GDM1 (cell line): Measurements from ENCODE around the gene ARHGAP29.

Source experiments
- DNase-seq: peaks from one replicate; lab custom pipeline; 2025; lab: John Stamatoyannopoulos, UW

The ARHGAP29 gene, protein sequence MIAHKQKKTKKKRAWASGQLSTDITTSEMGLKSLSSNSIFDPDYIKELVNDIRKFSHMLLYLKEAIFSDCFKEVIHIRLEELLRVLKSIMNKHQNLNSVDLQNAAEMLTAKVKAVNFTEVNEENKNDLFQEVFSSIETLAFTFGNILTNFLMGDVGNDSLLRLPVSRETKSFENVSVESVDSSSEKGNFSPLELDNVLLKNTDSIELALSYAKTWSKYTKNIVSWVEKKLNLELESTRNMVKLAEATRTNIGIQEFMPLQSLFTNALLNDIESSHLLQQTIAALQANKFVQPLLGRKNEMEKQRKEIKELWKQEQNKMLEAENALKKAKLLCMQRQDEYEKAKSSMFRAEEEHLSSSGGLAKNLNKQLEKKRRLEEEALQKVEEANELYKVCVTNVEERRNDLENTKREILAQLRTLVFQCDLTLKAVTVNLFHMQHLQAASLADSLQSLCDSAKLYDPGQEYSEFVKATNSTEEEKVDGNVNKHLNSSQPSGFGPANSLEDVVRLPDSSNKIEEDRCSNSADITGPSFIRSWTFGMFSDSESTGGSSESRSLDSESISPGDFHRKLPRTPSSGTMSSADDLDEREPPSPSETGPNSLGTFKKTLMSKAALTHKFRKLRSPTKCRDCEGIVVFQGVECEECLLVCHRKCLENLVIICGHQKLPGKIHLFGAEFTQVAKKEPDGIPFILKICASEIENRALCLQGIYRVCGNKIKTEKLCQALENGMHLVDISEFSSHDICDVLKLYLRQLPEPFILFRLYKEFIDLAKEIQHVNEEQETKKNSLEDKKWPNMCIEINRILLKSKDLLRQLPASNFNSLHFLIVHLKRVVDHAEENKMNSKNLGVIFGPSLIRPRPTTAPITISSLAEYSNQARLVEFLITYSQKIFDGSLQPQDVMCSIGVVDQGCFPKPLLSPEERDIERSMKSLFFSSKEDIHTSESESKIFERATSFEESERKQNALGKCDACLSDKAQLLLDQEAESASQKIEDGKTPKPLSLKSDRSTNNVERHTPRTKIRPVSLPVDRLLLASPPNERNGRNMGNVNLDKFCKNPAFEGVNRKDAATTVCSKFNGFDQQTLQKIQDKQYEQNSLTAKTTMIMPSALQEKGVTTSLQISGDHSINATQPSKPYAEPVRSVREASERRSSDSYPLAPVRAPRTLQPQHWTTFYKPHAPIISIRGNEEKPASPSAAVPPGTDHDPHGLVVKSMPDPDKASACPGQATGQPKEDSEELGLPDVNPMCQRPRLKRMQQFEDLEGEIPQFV

DNA sequence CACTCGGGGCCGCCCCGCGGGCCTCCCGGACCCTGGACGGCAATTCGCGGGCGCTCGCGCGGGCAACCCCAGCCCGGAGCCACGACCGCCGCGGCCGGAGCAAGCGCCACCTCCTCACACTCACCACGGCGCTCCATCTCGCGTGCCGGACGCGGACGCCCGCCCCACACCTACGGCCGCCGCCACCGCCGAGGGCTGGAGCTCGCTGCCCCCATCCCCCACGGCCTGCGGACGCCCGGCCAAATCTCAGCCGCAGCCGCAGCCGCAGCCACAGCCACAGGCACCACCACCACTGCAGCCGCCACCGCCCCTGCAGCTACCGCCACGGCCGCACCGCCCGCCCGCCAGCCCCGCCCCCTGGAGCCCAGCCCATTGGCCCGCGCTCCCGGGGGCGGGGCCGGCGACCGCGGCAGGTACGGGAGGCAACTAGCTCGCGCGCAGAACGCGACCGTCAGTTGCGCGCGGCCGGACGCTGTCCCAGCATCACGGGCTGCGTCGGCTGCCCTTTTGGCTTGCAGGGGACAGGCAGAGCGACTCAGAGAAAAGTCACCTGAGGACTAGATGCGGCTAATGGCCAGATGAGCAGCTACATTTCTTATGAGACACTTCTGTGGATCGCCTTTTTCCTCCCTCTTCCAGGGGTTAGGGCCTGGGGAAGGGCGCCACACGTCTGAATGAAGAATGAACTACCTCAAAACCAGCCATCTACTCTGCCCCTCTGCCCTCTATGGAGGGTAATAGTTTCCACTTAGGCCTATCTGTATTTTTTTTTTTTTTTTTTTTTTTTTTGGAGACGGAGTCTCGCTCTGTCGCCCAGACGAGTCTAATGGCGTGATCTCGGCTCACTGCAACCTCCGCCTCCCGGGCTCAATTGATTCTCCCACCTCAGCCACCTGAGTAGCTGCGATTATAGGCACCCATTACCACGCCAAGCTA, at the start of gene ARHGAP29:
Gene ARHGAP29, minus strand, starts transcription at position 294 of the 936 bp plus-strand sequence. CDS start 5,973 bp downstream, outside the sequence.
- peak; percentile 47 for DNase-seq

DNA sequence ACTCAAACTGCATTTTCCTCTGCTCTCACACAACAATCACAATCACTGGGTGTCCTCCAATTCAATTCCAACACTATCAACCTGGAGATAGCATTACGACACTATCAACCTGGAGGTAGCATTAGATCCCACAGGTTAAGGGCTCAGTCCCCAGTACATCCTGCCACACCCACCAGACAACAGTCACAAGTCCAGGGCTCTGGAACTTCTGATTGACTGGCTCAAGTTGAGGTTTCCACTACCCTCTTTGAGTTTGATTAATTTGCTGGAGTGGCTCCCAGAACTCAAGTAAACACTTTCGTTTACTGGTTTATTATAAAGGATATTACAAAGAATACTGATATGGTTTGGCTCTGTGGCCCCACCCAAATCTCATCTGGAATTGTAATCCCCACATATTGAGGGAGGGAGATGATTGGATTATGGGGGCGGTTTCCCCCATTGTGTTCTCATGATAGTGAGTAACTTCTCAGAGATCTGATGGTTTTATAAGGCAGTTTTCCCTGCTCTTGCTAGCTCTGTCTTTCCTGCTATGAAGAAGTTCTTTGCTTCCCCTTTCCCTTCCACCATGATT, 49.6 kb upstream of the ARHGAP29 start:
- no peak for DNase-seq

- no peak for DNase-seq
These were observed 47.8 kb upstream of the ARHGAP29 start for GRCh38 chr1:94285031-94285654.

DNA sequence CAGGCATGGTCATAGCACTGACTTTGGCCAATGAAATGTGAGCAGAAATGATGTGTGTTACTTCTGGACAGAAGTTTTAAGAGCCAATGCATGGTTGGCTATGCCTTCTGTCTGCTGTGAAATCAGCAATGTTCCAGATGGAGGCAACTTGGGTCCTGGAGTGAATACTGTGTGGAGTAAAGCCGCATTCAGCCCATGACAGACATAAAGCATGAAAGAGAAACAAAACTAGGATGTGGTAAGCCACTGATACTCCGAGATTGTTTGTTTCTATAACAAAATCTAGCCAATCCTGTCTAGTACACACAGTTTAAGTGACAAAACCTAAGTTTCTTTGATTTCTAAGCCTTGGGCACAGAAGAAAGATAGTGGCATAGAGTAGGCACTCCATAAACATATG, 47.1 kb upstream of the ARHGAP29 start:
- DNase-seq = no peak

- DNase-seq = no peak
These were observed 46.1 kb upstream of the ARHGAP29 start for GRCh38 chr1:94283462-94283861.

GRCh38 chr1:94282143-94282711, 44.8 kb upstream of the ARHGAP29 start:
- DNase-seq = no peak

- DNase-seq = no peak
These were observed 44.2 kb upstream of the ARHGAP29 start for GRCh38 chr1:94281361-94282142.

GRCh38 chr1:94280541-94280940, 43.2 kb upstream of the ARHGAP29 start:
- DNase-seq = no peak

DNA sequence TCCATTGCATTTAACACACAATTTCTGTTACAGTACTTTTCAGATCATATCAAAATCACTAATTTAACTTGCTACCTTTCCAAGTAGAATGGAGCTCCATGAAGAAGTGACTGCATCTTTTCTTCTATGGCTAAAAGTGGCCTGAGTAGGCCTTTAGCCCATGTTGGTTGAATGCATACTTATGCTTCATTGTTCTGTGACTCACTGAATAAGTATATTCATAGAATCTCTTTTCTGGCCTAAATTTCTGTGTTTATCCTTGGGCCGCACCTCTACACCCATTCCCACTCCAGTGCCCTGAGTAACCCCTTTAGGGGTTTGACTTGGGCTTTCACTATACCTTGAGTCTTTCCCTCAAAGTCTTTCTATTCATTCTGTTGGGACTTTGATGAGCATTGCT, 42.1 kb upstream of the ARHGAP29 start:
- DNase-seq = no peak

GRCh38 chr1:94279038-94279437, 41.7 kb upstream of the ARHGAP29 start:
- no peak for DNase-seq

- DNase-seq = no peak
These were observed 39.6 kb upstream of the ARHGAP29 start for GRCh38 chr1:94276988-94277434.

GRCh38 chr1:94275083-94275482, 37.7 kb upstream of the ARHGAP29 start:
- no peak for DNase-seq

DNA sequence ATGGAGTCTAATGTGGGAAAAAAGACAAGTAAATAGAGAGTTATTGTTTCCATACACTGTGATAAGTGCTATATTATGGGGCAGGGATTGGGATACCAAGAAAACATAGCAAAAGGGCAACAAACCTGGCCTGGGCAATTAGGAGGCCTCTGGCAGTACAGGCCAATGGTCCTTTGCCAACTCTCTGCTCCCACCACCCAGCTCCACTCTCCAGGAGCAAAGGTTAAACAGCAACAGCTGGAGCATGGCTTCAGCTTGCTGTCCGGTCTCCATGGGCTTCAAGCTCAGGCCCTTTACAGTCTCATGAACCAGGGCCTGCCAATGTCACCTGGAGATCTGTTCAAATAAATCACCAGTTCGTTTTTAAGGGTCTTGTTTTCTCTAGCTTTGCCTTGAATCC, 37.2 kb upstream of the ARHGAP29 start:
- DNase-seq = no peak

DNA sequence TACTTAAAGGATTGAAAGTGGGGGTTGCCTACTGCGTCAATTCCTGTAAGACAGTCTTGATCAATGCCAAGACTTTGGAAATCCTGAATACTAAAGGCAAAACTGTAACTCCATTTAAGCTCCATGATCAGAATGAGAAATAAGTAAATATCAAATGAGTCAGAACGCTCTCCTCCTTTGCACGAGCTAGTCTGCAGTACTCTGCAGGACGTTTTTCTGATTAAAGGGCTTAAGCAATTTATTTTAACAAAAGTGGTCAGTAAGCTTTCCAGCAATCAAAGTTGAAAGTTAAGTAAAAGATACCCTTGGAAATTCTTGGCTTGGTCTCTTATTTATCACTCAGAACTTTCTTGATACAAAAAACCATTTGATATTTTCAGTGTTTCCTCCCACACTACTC, 35.7 kb upstream of the ARHGAP29 start:
- DNase-seq = no peak

DNA sequence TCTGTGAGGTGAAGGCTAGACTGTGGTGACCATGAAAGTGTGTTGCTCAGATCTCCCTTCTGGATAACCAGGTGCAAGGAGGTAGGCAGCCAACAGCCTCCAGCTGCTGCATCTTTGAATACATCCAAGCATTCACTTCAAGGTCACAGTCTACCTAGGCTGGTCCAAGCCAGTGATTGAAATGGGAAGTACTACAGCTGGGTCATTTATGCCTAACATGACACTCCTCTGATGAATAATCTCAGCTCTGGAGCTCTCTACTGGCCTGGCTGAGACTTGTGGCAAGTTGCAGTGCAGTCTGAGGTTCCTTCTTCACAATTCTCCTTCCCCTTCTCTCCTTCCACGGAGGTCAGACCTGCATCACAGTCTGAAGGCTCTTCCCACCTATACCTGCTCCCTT, 35.0 kb upstream of the ARHGAP29 start:
- no peak for DNase-seq

GRCh38 chr1:94271373-94271772, 34.0 kb upstream of the ARHGAP29 start:
- no peak for DNase-seq

GRCh38 chr1:94270801-94271203, 33.4 kb upstream of the ARHGAP29 start:
- no peak for DNase-seq

- DNase-seq = no peak
These were observed 32.5 kb upstream of the ARHGAP29 start for GRCh38 chr1:94269921-94270320.

- DNase-seq = no peak
These were observed 28.5 kb upstream of the ARHGAP29 start for GRCh38 chr1:94265906-94266305.
